Fibroblast of skin of right biceps (primary cell): Measurements from ENCODE around the gene SLC35B4.
A peak's percentile ranks its signal among the peaks of the same experiment; 100 is the strongest.

ENCODE experiments used
- DNase-seq: peaks from one replicate; pipeline ENCODE4 v3.0.0-alpha.2; 2013

Gene SLC35B4, protein sequence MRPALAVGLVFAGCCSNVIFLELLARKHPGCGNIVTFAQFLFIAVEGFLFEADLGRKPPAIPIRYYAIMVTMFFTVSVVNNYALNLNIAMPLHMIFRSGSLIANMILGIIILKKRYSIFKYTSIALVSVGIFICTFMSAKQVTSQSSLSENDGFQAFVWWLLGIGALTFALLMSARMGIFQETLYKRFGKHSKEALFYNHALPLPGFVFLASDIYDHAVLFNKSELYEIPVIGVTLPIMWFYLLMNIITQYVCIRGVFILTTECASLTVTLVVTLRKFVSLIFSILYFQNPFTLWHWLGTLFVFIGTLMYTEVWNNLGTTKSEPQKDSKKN

DNA sequence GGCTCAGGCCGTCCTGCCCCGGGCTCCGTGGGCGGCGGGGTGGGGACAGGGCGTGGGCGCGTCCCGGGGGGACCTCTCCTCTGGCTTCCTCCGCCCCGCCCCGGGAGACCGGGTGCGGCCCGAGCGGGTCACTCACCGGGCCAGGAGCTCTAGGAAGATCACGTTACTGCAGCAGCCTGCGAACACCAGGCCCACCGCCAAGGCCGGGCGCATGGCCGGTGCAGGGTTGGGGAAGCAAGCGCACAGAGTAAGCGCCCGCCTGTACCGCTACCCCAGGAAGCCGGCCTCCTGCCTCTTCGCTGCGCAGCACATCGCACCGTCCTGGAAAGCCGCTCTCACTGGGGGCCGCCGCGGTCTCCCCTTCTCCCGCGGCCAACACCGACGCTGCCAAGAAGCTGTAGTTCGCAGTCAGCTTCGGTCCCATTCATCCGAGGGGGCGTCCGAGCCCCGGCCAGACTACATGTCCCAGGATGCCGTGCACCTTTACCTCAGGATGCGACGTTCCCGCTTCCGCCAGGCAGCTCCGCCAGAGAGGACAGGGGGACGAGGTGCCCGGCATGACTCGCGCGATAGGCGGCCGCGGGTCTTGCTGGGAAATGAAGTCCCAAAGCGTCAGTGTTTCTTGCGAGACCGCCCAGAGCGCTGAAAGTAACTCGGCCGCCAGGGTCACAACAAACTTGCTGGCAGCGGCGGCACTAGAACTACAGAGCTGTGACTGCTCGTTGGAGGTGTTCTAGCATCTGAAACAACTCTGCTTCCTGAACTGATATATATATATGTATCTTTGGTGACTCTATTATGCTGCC is at the start of gene SLC35B4:
SLC35B4 (minus strand) TSS at position 392 of the 806 bp plus-strand sequence; CDS start at position 213, 179 bp downstream.
- peak; percentile 98 for DNase-seq

DNA sequence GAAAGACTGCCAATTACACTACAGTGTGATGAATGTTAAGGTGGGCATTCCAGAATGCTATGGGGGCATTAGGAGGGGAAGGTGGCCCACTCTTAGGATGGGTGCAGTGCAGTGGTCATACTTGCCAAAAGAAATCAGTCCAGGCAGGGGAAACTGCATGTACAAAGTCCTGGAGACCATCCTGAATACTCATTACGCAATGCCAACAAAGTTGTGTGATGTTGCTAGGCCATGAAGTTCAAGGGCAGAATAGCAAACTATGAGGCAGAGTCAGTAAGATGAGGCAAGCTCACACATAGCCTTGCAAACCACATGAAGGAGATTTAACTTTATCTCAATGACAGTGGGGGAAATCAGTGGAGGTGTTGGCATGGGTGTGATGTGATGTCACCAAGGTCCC is 49.8 kb upstream of the SLC35B4 start:
- no peak for DNase-seq

DNA sequence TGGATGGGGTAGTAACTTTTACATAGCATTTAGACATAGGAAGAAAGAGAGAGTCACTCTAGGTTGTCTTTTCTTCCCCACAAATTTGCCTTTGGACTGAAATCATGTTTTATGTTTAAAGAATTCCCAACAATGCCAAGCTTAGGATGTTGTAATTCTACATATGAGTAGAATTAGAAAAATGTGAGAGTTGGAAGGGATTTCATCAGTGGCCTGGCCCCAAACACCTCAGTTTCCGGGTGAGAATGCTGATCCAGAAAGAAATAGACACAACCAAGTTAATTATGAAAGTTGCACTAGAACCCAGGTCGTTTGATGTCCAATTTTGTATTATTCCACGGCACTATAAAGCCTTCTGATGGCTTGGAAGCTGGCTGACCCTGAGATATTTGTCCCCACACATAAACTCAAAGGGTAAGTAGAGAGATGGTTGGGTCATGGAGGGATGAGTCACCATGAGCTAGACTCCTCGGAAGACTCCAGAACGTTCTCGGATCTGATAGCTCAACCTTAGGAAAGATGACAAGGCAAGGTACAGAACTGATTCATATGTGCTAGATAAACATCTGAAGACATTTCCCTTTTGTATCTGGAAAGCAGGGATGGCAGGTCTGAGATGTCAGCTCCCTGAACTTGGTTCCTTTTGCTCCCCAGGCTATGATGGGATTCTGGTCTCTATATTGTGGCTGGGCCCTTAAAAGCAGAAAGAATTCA is 48.8 kb upstream of the SLC35B4 start:
- peak; percentile 60 for DNase-seq

DNA sequence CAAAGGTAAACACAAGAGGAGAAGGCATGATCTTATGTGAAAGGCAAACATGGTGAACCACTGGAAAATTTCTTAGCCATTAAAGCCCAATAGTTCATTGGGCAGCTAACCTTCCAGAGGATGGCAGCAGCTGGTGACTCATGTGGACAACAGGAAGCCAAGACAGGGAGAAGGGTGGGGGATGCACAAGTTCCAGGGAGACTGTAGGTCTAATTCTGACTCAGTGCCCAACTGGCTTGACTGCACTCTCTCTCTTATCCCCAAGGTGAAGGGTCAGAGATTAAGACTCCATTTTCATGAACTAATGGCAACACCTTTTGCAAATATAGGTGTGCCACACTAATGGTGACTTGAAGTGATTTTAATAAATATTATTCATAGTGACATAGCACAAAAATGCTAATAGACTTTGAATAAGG is 47.9 kb upstream of the SLC35B4 start:
- DNase-seq = peak; percentile 57

DNA sequence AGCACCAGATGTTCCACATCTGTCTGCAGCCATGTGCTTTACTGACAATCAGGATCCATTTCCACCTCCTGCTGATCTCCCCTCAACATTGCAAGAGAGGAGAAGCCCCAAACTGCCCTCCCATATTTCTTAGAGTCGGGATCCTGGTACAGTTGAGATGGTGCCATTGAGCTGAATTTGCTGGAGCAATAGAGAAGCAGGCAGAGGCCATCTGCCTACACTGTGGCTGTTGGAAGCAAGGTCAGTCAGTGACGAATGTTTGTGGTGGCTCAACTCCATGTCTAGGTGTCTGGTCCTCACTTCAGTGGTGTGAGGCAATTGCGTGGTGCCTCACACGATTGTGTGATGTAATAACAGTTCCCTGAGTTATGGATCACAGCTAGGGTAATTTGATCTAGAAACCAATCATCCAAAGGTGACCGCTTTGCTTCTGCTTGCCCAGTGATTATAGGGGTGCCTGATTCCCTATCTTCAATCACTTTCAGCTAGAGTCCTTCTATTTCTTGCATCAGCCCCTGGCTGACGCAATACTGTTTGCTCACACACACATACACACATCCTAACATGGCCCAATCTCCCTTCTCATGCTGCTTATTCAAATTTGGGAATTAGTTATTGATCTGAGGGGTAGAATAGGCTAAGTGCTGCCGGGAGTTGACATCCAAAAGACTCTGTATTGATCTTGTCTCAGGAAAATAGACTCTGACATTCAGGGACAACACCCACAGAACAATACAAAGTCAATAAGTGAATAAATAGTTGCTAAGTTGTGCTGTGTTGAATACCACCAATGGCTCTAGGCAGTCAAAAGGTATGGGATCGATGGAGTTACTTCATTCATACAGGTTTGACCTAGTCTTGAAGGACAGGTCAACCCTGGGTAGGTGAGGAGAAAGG is 46.1 kb upstream of the SLC35B4 start:
- DNase-seq = peak; percentile 12

DNA sequence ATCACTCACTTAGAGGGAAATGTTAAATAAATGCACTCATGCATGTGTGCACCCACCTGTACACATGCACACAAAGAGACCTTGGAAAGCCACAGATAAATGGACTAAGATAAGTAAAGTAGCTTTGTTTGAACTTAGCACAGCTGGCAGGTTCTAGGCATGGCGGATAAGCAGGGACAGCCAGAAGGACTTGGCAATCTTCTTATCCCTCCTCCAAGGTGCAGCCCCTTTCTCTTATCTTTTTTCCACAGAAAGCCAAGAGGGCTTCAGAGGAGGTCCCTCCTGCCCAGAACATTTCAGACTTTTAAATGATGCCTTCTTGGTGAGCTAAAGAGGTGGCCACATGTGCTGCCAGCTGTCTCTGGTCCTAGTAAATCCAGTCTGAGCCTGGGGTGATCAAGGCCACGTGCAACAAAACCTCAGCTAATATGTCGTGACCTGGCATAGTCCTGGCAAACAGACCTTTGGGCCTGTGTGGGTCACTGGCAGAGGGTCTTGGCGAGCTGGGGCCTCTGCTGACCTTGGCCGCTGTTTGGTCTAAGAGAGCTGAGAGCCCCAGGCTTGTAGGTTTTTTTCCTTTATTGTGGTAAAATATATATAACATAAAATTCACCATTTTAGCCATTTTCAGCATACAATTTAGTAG is 43.2 kb upstream of the SLC35B4 start:
- no peak for DNase-seq

DNA sequence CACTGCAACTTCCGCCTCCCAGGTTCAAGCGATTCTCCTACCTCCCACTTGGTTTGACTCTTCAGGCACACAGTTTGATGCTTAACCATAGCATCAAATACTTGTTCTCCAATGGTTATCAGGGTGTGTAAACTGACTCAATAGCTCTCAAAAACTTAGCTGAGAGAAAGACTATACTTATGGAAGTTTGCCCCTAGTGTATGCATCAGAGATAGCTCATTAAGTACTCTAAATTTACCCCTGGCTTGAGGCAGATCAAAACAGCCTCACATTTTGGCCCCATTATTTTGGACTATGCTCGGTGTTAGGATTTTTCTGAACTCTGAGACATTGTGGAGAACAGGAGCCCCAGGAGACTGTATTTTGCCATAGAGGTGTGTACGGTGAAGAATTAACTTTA is 40.8 kb upstream of the SLC35B4 start:
- DNase-seq = no peak

DNA sequence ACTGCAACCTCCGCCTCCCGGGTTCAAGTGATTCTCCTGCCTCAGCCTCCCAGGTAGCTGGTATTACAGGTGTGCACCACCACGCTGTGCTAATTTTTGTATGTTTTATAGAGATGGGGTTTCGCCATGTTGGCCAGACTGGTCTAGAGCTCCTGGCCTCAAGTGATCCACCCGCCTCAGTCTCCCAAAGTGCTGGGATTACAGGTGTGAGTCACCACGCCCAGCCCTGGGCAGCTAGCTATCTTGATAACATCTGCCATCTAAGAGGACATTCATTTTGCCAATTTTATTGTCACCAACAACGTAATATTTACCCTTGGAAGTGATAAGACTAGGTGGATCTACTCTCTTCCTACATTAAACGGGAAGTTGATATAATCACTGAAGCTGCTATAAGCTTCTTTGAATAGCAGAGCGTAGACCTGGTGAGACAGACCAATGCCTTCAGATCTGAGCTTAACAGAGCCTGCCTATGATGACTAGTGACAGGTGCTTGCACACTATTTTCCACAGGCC is 39.7 kb upstream of the SLC35B4 start:
- no peak for DNase-seq

DNA sequence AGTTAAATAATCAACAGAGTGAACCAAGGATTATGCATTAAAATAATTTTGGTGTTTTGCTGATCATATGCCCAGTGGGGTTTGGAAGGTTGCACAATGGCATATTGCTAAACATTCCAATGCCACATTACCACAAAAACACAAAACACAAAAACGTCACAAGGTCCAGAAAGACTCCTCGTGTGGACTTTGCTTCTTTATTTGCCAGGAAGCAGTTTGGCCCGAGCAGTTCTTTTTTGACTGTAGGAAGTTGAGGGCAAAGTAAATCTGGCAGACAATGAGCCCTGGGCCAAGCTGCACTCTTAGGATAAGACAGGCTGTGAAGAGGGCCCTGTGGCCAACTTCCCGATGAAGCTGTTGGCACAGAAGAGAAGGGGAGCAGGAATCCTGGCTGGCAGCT is 39.2 kb upstream of the SLC35B4 start:
- DNase-seq = no peak

DNA sequence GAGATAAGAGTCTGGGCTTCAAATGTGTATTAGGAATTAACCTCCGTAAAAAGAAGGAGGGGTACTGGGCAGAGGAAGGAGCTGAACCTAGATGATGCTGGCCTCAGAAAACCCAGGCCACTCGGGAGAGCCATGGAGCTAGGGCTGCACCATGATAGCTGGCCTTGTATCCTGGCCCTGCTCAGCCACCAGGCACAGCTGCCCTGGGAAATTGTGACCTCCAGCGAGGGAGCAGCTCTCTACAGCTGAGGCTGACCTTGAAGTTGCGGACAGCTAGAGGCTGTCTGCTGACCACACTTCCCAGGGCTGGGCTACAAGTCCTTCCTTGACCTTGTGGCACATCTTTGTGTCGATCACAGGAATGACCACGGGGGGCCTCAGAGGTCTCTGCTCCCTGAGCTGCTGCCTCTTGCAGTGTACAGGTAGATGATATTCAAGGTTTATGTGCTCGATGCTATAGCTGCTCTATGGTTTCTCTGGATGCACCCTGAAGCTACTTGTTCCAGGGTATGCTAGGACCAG is 38.3 kb upstream of the SLC35B4 start:
- no peak for DNase-seq

DNA sequence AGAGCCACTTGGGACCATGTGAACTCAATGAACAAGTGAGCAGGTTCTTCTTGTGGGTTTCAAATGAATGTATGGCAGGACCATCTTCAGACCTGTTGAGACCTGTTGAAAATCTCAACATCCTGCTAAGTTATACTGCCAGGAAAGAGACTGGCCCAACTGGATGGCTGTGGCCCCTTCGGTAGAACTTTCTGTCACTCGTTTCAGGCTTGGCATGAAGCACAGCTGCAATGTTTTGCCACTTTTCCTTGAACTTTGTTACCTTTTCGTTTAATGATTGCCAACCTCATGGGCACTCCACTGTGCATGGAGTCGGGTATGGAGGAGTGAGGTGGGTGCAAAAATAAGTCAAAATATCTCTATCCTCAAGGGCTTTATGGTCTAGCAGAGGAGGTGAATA is 36.7 kb upstream of the SLC35B4 start:
- no peak for DNase-seq

DNA sequence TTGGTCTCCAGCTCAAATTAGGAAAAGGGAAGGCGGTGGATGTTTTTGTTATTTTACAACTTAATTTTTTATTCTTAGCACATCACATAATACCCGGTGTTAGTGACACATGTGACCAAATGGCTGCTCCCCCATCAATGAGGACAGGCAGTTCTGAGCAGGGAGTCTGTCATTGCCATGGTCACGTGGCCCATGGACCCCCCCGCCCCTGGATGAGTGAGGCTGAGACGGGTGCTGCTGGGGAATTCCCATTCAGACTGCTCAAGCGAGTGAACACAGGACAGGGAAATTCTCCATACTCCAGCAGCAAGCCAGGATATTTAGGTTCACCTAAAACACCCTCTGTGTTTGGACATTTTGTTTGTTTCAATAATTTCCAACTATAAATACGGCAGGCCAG is 34.7 kb upstream of the SLC35B4 start:
- DNase-seq = no peak

DNA sequence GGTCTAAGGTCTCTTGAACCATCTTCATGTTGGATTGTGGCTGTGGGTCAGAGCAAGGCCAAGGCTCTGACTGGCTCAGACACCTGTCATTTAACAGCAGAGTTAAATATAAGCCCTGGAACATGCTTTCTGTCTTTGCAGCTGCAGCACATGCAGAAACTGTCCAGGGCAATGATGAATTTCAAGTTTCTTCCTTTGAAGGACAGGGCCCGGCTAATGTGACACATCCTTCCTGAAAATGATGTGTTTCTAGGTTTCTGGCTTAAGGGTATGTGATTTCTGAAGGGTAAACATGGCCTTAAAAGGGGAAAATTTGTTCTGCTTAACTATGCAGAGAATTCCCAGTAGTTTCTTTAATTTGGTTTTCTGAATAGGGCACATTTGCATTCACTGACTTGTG is 34.0 kb upstream of the SLC35B4 start:
- no peak for DNase-seq

DNA sequence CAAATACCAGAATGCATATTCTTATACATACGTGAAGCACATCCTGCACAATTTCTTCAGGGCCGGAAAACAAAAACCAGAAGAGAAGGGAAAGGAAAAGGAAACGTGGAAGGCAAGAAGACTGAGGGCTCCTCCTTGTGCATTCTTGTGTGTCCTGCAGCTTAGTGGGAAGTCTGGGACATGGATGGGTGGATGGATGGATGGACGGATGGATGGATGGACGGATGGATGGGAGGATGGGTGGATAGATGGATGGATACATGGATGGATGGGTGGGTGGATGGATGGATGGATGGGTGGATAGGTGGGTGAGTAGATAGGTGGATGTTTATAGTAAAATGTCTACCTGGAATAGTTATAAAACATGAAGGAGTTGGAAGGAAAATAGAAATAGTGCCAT is 30.8 kb upstream of the SLC35B4 start:
- no peak for DNase-seq

DNA sequence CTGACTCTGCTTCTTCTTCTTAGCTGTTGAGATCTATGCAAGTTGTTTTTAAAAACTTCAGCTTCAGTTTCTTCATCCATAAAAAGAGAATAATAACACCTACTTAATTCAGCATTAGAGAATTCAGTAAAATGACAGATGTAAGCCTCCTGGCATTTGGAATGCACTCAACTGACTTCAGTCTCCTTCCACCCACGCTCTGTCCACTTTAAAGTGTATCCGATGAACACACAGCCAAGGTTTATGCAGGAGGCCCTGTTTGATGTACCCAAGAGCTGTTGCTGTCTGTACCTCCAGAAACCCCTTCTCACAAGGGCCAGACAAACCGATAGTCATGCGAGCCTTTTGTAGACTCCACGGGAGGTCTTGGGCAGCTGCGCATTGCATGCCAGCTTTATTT is 27.1 kb upstream of the SLC35B4 start:
- DNase-seq = no peak

DNA sequence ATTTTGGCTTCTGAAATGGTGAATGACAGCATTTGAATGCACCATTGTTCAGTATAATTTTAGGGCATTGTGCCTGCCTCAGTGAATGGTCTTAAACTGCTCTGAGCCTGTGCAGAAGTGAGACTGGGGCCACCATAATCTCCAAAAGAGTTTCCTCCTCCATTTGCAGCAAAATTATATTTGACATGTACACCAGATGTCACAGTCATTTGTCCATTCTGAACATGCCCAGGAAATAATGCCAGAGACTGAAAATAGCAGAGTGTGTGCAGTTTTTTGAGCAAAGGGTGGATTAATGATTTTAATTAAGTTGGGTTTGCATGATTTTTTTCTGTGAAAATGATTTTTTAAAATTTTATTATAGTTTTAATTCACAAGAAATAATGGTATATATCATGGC is 26.4 kb upstream of the SLC35B4 start:
- DNase-seq = no peak

DNA sequence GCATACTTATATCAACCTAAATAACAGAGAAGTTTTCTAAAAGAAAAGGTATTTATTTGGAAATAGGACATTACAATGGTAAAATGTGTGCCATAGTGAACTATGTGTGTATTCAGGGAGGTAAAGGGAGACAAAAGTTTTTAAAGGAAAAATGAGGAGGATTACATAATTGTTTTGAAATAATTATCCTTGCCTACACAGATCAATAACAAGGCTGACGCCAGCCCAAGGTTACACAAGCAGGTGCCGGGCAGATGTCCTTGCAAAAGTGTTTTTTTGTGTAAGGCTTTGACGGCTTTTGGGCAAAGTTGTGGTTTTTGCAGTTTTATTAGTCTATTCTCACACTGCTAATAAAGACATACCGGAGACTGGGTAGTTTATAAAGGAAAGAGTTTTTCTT is 22.7 kb upstream of the SLC35B4 start:
- DNase-seq = no peak

DNA sequence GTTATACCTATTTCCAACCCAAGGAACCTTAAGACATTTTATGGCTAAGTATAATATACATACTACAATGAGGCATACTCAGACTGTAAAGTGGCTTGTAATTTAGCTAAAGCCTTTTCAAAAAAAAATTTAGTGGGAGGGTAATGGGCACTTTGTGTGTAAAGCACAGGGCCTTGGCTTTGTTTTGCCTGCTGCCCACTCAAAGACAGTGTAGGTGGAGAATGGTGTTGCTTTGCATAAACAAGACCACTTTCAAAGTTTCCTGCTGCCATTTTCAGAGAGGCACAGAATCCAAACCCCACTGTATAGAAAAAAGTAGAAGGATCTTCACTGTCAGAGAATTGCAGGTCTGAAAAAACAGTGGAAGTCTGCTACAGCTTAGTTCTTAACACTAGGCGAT is 21.2 kb upstream of the SLC35B4 start:
- no peak for DNase-seq

DNA sequence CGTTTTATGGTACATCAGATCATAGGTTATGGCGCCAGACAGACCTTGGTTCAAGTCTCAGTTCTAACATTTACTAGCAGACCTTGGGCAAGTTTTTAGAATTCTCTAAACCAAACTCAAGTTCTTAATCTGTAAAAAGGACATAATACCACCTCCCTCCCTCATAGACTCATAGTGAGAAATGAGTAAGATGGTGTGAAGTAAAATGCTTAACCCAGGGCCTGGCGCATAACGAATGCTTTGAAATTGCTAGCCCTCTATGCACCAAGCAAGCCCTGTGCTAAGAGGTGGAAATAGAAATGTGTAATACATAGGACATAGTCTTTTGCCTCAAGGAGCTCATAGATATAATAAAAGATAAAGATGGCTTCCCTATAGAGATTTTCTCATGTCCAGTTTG is 17.7 kb upstream of the SLC35B4 start:
- DNase-seq = no peak

DNA sequence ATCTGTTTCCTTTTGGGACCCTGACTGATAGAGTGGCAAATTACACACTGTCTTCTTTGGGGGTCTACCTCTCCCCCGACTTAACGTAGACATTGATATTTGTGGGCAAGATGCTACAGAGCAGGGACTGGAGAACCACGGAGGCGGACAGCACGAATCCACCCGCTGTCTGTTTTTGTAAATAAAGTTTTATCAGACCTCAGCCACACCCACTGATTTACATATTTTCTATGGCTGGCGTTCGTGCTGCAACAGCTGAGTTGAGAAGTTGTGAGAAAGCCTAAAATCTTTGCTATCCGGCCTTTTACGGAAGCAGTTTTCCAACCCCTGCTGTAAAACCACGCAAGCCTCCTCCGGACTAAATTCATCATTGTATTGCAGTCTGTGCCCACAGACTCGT is 17.2 kb upstream of the SLC35B4 start:
- no peak for DNase-seq

DNA sequence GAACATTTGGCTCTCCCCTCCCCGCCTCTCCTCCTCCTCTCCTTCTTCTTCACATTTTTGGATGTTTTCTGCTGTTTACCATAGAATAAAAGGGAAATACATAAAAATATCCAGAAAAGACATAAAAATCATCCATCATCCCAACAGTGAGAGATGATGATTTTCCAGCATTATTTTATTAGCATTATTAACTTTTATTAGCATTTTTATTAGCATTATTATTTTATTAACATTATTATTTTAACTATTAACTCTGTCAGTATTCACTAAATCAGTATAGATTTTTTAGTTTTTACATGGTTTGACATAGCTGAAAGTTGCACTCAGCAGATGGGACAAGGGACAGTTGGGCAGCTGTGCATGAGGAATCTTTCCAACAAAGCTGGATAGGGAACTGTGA is 16.2 kb upstream of the SLC35B4 start:
- no peak for DNase-seq

DNA sequence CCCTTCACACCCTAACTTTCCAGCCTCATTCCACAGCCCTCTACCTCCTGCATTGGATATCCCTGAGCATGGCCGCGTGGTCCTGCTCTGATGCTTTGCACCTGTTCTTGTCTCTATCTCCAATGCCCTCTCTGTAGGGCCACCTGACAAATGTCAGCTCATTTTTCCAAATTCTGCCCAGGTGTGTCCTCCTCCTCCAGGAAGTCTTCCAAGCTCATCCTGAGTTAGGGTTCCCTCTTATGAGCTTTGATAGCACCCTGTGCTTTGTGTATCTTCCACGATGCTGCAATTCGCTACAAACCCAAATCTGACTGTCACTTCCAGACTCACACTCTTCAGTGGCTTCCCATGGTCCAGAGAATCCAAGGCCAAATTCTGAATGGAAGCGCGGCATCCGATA is 14.7 kb upstream of the SLC35B4 start:
- no peak for DNase-seq
